DND-41 (cell line): Measurements from ENCODE around the gene LAMA2.

Experiments used
- EZH2 ChIP-seq: IDR thresholded peaks from 3 replicates; pipeline ENCODE4 v1.6.1; 2012; ENCODE audit warnings: borderline replicate concordance, low read depth, mild to moderate bottlenecking, moderate library complexity, low read length, inconsistent platforms; ENCODE audit not compliant: severe bottlenecking
- TF ChIP-seq, protein P1 (sequence below): IDR thresholded peaks from 2 replicates; pipeline ENCODE4 v1.5.1; 2012; ENCODE audit warnings: borderline replicate concordance, low read length, moderate library complexity, mild to moderate bottlenecking; ENCODE audit not compliant: poor library complexity, severe bottlenecking; ENCODE audit errors: extremely low read depth

DNA sequence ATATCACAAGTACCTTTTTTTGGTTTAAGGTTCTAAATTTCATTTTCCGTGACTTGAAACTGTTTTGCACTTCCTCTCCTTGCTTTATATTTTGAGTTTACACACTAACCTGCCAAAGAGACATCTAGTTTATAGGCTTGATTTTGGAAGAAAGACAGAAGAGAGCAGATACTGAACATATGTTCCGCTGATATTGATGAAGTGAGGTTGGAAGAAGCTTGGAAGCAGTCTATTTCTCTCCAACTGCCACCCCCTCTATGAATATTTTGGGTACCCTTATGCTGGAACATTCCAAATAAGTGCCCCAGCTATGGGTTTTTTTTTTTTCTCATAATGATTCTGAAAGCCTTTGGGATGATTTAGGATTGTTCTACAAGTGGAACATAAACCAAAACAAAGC is 150.6 kb downstream of the LAMA2 start:
- TF ChIP-seq, protein P1, sequence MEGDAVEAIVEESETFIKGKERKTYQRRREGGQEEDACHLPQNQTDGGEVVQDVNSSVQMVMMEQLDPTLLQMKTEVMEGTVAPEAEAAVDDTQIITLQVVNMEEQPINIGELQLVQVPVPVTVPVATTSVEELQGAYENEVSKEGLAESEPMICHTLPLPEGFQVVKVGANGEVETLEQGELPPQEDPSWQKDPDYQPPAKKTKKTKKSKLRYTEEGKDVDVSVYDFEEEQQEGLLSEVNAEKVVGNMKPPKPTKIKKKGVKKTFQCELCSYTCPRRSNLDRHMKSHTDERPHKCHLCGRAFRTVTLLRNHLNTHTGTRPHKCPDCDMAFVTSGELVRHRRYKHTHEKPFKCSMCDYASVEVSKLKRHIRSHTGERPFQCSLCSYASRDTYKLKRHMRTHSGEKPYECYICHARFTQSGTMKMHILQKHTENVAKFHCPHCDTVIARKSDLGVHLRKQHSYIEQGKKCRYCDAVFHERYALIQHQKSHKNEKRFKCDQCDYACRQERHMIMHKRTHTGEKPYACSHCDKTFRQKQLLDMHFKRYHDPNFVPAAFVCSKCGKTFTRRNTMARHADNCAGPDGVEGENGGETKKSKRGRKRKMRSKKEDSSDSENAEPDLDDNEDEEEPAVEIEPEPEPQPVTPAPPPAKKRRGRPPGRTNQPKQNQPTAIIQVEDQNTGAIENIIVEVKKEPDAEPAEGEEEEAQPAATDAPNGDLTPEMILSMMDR, result no peak
- no peak for TF ChIP-seq EZH2
